GM23248 (cell line): ENCODE data around the gene PARP3.

Source experiments
- EZH2 ChIP-seq: fragments of 200-600 bp; sonication (generic); IDR thresholded peaks from 2 replicates; pipeline ENCODE4 v1.6.1; 2018; ENCODE audit warnings: antibody characterized with exemption, mild to moderate bottlenecking; ENCODE audit not compliant: insufficient read depth, poor library complexity, severe bottlenecking
- EZH2phosphoT487 ChIP-seq: fragments of 200-600 bp; sonication (generic); IDR thresholded peaks from 2 replicates; pipeline ENCODE4 v1.6.1; 2018; ENCODE audit warnings: antibody characterized with exemption, moderate library complexity, mild to moderate bottlenecking, low read depth; ENCODE audit not compliant: insufficient read depth

- TF ChIP-seq EZH2 (no peak), EZH2phosphoT487 (no peak)
These were observed 28.6 kb downstream of the PARP3 start for GRCh38 chr3:51970606-51971300.
